OCI-LY7 (cell line): ENCODE results near the gene SRBD1. TPM values are rescaled to one million over a fixed set of nuclear protein-coding genes. Genes with fewer than 3 reads are reported as not detected.

Experiments used
- BruUV-seq: library from RNA; stranded (reverse); fragments of 400-500 nt; replicated peaks from 2 replicates; lab custom pipeline; 2021; lab: Mats Ljungman, UMichigan
- CTCF ChIA-PET: fragments of 300-600 bp; sonication (Branson Sonifier 250); formaldehyde crosslinking; loops from one replicate; lab custom pipeline; 2022; ENCODE audit warnings: antibody characterized with exemption; ENCODE audit not compliant: unreplicated experiment; lab: Charles Lee
- POLR2A ChIA-PET: fragments of 300-600 bp; sonication (Branson Sonifier 250); formaldehyde crosslinking; loops from one replicate; lab custom pipeline; 2022; ENCODE audit warnings: antibody characterized with exemption; lab: Charles Lee
- DNase-seq: peaks from one replicate; pipeline ENCODE4 v3.0.0-alpha.2; 2015; ENCODE audit warnings: low spot score
- H2AFZ ChIP-seq: fragments of 200-600 bp; sonication (generic), shearing (Covaris generic); 2 replicates; pipeline ENCODE4 v1.6.1; 2014; ENCODE audit warnings: mild to moderate bottlenecking, antibody characterized with exemption, low read length, moderate library complexity
- H3K27ac ChIP-seq: fragments of 200-600 bp; sonication (generic); 2 replicates; pipeline ENCODE4 v1.5.1; 2014; ENCODE audit warnings: mixed run types, low read depth, mild to moderate bottlenecking, moderate library complexity, low read length, inconsistent platforms; ENCODE audit not compliant: poor library complexity, severe bottlenecking
- H3K36me3 ChIP-seq: fragments of 200-600 bp; sonication (generic); 2 replicates; pipeline ENCODE4 v1.6.1; 2014; ENCODE audit warnings: mild to moderate bottlenecking, antibody characterized with exemption, low read length, moderate library complexity, mixed read lengths; ENCODE audit not compliant: insufficient read depth
- H3K4me1 ChIP-seq: fragments of 200-600 bp; sonication (generic); 2 replicates; pipeline ENCODE4 v1.5.1; 2014; ENCODE audit warnings: mild to moderate bottlenecking, low read length; ENCODE audit not compliant: insufficient read depth, poor library complexity, severe bottlenecking
- H3K4me2 ChIP-seq: fragments of 200-600 bp; sonication (generic); 2 replicates; pipeline ENCODE4 v1.6.1; 2014; ENCODE audit warnings: mild to moderate bottlenecking, low read length
- H3K4me3 ChIP-seq: fragments of 200-600 bp; sonication (generic); 2 replicates; pipeline ENCODE4 v1.5.1; 2014; ENCODE audit warnings: mild to moderate bottlenecking, low read depth, low read length; ENCODE audit not compliant: poor library complexity, severe bottlenecking
- H3K79me2 ChIP-seq: fragments of 200-600 bp; sonication (generic); 2 replicates; pipeline ENCODE4 v1.6.1; 2016; ENCODE audit warnings: low read depth, mild to moderate bottlenecking, low read length, moderate library complexity, mixed read lengths; ENCODE audit not compliant: insufficient read depth
- H3K9me2 ChIP-seq: fragments of 200-600 bp; sonication (generic); 2 replicates; pipeline ENCODE4 v1.6.1; 2016; ENCODE audit warnings: mild to moderate bottlenecking, low read length, mixed read lengths; ENCODE audit not compliant: insufficient read depth
- H3K9me3 ChIP-seq: fragments of 200-600 bp; sonication (generic); 2 replicates; pipeline ENCODE4 v1.6.1; 2014; ENCODE audit warnings: mild to moderate bottlenecking, mixed run types, low read length, mixed read lengths
- H4K20me1 ChIP-seq: fragments of 200-600 bp; sonication (generic); 2 replicates; pipeline ENCODE4 v1.6.1; 2014; ENCODE audit warnings: mild to moderate bottlenecking, antibody characterized with exemption, low read length, moderate library complexity, mixed read lengths; ENCODE audit not compliant: insufficient read depth
- CTCF ChIP-seq: fragments of 200-600 bp; sonication (generic); conservative IDR thresholded peaks from 2 replicates; pipeline ENCODE4 v1.5.1; 2014; ENCODE audit warnings: mild to moderate bottlenecking, antibody characterized with exemption, low read length, moderate library complexity, mixed read lengths
- EZH2phosphoT487 ChIP-seq: fragments of 200-600 bp; sonication (generic); IDR thresholded peaks from 2 replicates; pipeline ENCODE4 v1.6.1; 2018; ENCODE audit warnings: low read depth, borderline replicate concordance, mild to moderate bottlenecking, mixed run types, antibody characterized with exemption, low read length, moderate library complexity, mixed read lengths
- intact Hi-C: fragments of 100-400 bp; cut with micrococcal nuclease; formaldehyde crosslinking; loops from one replicate; pipeline ENCODE4 v1.10.0; 2022; ENCODE audit not compliant: unreplicated experiment
- total RNA-seq, 2 experiments: library from RNA; depleted of rRNA in 1 of 2; stranded (reverse); fragments of >200 nt in 1 of 2; shearing (Covaris generic) in 1 of 2; gene quantifications; 2 replicates each; pipeline ENCODE4 v1.2.3, GENCODE V29; 2014 to 2022

Gene SRBD1
- total RNA-seq, 2 experiments from 2014 or later = 13.9 to 16.0 TPM

GRCh38 chr2:45595721-45596435, 15.2 kb downstream of the SRBD1 start:
- no peak overlapping the region for H3K4me2 ChIP-seq
- H3K9me3 ChIP-seq = no peaks in the 10 kb centered on the region
- no peak overlapping the region for H3K27ac ChIP-seq
- intact Hi-C loops = no loop called here
- H3K36me3 ChIP-seq = peaks cover 75% of the 10 kb centered on the region
- DNase-seq = no peak
- H3K4me1 ChIP-seq = no peaks in the 10 kb centered on the region
- no peaks in the 10 kb centered on the region for H3K79me2 ChIP-seq
- no TSS peak for BruUV-seq
- H3K9me2 ChIP-seq = no peaks in the 10 kb centered on the region
- H2AFZ ChIP-seq = no peak overlapping the region
- CTCF ChIA-PET = no interaction called here
- H3K4me3 ChIP-seq = no peak overlapping the region
- H4K20me1 ChIP-seq = no peaks in the 10 kb centered on the region
- no peak for TF ChIP-seq CTCF
- TF ChIP-seq EZH2phosphoT487 = no peak
- POLR2A ChIA-PET = interaction anchor here (0.6 to 1.4 kb wide), 3 partner anchors 10 to 14 kb away, joined by 3 to 4 read pairs (median 3); no protein-coding TSS in a partner anchor

- DNase-seq = no peak
- intact Hi-C loops = no loop called here
- ChIA-PET CTCF (no interaction called here), POLR2A (no interaction called here)
- H4K20me1 ChIP-seq = no peaks in the 10 kb centered on the region
- TF ChIP-seq EZH2phosphoT487 (no peak), CTCF (no peak)
- H3K27ac ChIP-seq = no peak overlapping the region
- peaks cover 32% of the 10 kb centered on the region for H3K36me3 ChIP-seq
- H3K4me2 ChIP-seq = no peak overlapping the region
- H2AFZ ChIP-seq = no peak overlapping the region
- no peaks in the 10 kb centered on the region for H3K4me1 ChIP-seq
- no peaks in the 10 kb centered on the region for H3K9me3 ChIP-seq
- no peaks in the 10 kb centered on the region for H3K79me2 ChIP-seq
- H3K9me2 ChIP-seq = no peaks in the 10 kb centered on the region
- no TSS peak for BruUV-seq
- H3K4me3 ChIP-seq = no peak overlapping the region
Observed at GRCh38 chr2:45591073-45591472, 20.0 kb downstream of the SRBD1 start.

GRCh38 chr2:45588158-45588829, 22.8 kb downstream of the SRBD1 start:
- H2AFZ ChIP-seq = no peak overlapping the region
- DNase-seq = no peak
- intact Hi-C loops = no loop called here
- CTCF ChIA-PET = no interaction called here
- H3K4me2 ChIP-seq = no peak overlapping the region
- peaks cover 15% of the 10 kb centered on the region for H3K36me3 ChIP-seq
- H3K27ac ChIP-seq = no peak overlapping the region
- no peak overlapping the region for H3K4me3 ChIP-seq
- TF ChIP-seq CTCF (no peak), EZH2phosphoT487 (no peak)
- no peaks in the 10 kb centered on the region for H3K9me3 ChIP-seq
- POLR2A ChIA-PET = interaction anchor here (1.1 to 1.4 kb wide), 2 partner anchors 13 to 14 kb away, joined by 4 read pairs; no protein-coding TSS in a partner anchor
- no TSS peak for BruUV-seq
- H4K20me1 ChIP-seq = no peaks in the 10 kb centered on the region
- no peaks in the 10 kb centered on the region for H3K79me2 ChIP-seq
- H3K9me2 ChIP-seq = no peaks in the 10 kb centered on the region
- no peaks in the 10 kb centered on the region for H3K4me1 ChIP-seq
